GM12875 (cell line): Measurements from ENCODE around the gene SRSF7.

ENCODE experiments used
- H3K4me3 ChIP-seq: one replicate; pipeline ENCODE4 v1.5.1; 2011; ENCODE audit warnings: low read depth, low read length, control low read depth
- TF ChIP-seq, protein P1 (sequence below): IDR thresholded peaks from 2 replicates; pipeline ENCODE4 v1.5.1; 2011; ENCODE audit warnings: low read depth, mild to moderate bottlenecking, control low read depth, inconsistent platforms, low read length, moderate library complexity, borderline replicate concordance; ENCODE audit not compliant: insufficient read depth

SRSF7 gene

DNA sequence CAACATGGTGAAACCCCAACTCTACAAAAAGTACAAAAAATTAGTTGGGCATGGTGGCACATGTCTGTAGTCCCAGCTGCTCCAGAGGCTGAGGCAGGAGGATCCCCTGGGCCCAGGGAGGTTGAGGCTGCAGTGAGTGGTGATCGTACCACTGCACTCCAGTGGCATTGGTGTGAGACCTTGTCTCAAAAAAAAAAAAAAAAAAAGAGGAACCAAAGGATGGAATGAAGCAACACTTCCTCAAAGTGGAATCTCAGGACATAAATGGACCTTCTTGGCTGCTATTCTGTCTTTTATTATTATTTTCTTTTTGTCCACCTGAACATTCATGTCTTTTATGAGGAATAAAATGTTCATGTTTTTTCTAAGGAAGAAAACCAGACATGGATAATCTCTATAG is 40.6 kb upstream of the SRSF7 start:
- TF ChIP-seq, protein P1, sequence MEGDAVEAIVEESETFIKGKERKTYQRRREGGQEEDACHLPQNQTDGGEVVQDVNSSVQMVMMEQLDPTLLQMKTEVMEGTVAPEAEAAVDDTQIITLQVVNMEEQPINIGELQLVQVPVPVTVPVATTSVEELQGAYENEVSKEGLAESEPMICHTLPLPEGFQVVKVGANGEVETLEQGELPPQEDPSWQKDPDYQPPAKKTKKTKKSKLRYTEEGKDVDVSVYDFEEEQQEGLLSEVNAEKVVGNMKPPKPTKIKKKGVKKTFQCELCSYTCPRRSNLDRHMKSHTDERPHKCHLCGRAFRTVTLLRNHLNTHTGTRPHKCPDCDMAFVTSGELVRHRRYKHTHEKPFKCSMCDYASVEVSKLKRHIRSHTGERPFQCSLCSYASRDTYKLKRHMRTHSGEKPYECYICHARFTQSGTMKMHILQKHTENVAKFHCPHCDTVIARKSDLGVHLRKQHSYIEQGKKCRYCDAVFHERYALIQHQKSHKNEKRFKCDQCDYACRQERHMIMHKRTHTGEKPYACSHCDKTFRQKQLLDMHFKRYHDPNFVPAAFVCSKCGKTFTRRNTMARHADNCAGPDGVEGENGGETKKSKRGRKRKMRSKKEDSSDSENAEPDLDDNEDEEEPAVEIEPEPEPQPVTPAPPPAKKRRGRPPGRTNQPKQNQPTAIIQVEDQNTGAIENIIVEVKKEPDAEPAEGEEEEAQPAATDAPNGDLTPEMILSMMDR: no peak
- no peak overlapping the region for H3K4me3 ChIP-seq

DNA sequence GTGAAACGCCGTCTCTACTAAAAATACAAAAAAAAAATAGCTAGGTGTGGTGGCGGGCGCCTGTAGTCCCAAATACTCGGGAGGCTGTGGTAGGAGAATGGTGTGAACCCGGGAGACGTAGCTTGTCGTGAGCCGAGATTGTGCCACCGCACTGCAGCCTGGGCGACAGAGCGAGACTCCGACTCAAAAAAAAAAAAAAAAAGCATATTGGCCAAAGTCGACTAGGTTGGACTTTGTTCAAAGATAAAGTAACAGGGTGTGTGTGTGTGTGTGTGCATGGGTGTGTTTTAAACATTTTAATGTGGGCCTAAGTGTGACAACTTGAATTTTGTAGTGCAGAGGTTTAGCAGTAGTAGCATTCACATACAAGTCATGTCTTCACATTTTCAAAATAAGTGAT is 38.5 kb upstream of the SRSF7 start:
- no peak overlapping the region for H3K4me3 ChIP-seq

DNA sequence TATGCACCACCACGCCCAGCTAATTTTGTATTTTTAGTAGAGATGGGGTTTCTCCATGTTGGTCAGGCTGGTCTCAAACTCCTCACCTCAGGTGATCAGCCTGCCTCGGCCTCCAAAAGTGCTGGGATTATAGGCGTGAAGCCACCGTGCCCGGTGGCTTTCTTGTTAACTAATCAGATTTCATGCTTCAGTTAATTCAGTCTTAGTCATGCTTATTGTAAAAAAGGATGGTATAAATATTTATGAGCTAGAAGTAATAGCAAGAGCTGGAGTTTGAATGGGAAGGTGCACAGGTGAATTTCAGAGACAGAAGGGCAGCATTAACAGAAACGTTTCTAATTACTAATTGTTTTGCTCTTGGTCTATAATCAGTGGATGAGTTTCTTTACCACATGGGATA is 37.1 kb upstream of the SRSF7 start:
- no peak overlapping the region for H3K4me3 ChIP-seq
- TF ChIP-seq, protein P1: no peak

More for the DNA sequence above, 38.5 kb upstream of the SRSF7 start:
- TF ChIP-seq, protein P1: no peak

DNA sequence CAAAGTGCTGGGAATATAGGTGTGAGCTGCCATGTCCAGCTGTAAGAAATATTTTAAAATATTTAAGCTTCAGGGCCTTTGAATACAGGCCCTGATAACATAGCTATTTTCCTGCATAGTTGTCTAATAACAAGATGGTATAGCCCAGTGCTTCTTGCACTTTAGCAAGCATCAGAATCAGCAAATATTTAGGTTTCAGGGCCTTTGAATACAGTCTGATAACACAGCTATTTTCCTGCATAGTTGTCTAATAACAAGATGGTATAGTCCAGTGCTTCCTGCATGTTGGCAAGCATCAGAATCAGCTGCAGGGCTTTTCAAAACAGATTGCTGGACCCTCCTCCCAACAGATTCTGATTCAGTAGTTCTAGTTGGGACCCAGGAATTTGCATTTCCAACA is 32.4 kb upstream of the SRSF7 start:
- no peak overlapping the region for H3K4me3 ChIP-seq
- TF ChIP-seq, protein P1: no peak

DNA sequence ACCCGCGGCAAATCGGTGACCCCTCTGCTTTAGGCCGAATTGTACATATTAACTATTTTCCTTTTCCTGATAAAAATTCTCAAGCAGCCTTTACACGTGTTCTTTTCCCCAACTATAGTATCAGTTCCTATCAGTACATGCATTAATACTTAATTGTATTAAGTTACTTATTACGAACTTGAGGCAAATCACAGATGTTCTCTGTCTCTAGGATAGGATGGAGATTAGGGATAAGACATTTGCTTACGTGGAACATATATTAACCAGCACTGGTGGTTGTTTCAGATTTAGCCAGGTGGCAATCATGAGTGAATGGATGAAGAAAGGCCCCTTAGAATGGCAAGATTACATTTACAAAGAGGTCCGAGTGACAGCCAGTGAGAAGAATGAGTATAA is 27.5 kb upstream of the SRSF7 start:
- peak overlapping the region; percentile 58 for H3K4me3 ChIP-seq
- TF ChIP-seq, protein P1: no peak

DNA sequence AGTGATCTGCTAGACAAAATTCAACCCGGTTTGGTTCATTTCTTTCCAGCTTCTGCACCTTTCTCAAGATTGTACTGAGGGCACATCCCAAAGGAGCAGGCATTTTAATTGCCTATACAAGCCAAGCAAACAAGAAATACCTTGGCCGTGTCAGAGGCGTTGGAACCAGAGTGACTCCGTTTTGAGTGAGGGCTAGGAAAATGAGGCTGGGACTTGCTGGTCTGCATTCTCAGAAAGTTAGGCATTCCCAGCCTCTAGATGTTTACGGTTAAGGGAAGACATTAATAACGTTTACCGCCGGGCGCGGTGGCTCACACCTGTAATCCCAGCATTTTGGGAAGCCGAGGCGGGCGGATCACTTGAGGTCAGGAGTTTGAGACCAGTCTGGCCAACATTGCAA is 25.4 kb upstream of the SRSF7 start:
- TF ChIP-seq, protein P1: no peak
- H3K4me3 ChIP-seq: no peak overlapping the region

DNA sequence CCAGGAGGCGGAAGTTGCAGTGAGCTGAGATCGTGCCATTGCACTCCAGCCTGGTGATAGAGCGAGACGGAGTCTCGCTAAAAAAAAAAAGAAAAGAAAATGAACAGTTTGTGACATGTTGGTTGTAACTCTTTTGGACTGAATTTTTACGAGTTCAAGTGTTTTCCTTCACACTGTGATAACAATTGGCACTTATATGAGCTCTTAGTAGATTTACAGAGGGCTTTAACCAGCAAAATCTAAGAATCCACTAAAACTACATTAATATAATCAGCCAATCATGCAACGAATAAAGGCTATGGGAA is 24.7 kb upstream of the SRSF7 start:
- no peak overlapping the region for H3K4me3 ChIP-seq
- TF ChIP-seq, protein P1: no peak
